Activated T-cell treated with anti-CD3 and anti-CD28 coated beads for 4 hours (primary cell): ENCODE data around the gene CXCR4.

ENCODE experiments used
- DNase-seq: peaks from one replicate; pipeline ENCODE4 v3.0.0-alpha.2; 2020

CXCR4 gene

GRCh38 chr2:136069773-136070172 is 48.2 kb downstream of the CXCR4 start:
- DNase-seq = no peak

GRCh38 chr2:136068581-136069227 is 49.2 kb downstream of the CXCR4 start:
- DNase-seq = no peak

- DNase-seq = no peak
Observed at GRCh38 chr2:136067897-136068580, 49.9 kb downstream of the CXCR4 start.

- DNase-seq = no peak
Observed at GRCh38 chr2:136067459-136067858, 50.5 kb downstream of the CXCR4 start.

GRCh38 chr2:136065907-136066306 is 52.0 kb downstream of the CXCR4 start:
- DNase-seq = no peak

GRCh38 chr2:136065384-136065783 is 52.6 kb downstream of the CXCR4 start:
- no peak for DNase-seq
